ENCODE results near the gene MYH16.

GRCh38 chr7:99249985-99250575 is 22.6 kb upstream of the MYH16 start:
- TF ChIP-seq CTCF (IDR thresholded peaks at IDR 0.05) (no peak), POLR2A (IDR thresholded peaks at IDR 0.05) (no peak)
